Loucy (cell line): Measurements from ENCODE around the gene TACR1.

Source experiments
- H2AFZ ChIP-seq: fragments of 200-600 bp; sonication (generic); 2 replicates; pipeline ENCODE4 v1.6.0; 2016; ENCODE audit warnings: antibody characterized with exemption, mild to moderate bottlenecking, low read length, moderate library complexity
- H3F3A ChIP-seq: fragments of 200-600 bp; 2 replicates; pipeline ENCODE4 v1.6.0; 2016; ENCODE audit warnings: antibody characterized with exemption, low read depth, mild to moderate bottlenecking
- H3K27me3 ChIP-seq: fragments of 200-600 bp; sonication (generic); 2 replicates; pipeline ENCODE4 v1.6.1; 2014; ENCODE audit warnings: low read length, mild to moderate bottlenecking; ENCODE audit not compliant: insufficient read depth, poor library complexity, severe bottlenecking
- H3K36me3 ChIP-seq: fragments of 200-600 bp; sonication (generic); 2 replicates; pipeline ENCODE4 v1.6.1; 2016; ENCODE audit warnings: low read length; ENCODE audit not compliant: insufficient read depth
- H3K4me1 ChIP-seq: fragments of 200-600 bp; sonication (generic); 2 replicates; pipeline ENCODE4 v1.5.1; 2014; ENCODE audit warnings: low read length, mild to moderate bottlenecking; ENCODE audit not compliant: insufficient read depth, poor library complexity, severe bottlenecking
- H3K4me2 ChIP-seq: fragments of 200-600 bp; sonication (generic); 2 replicates; pipeline ENCODE4 v1.6.0; 2014; ENCODE audit warnings: antibody characterized with exemption, low read length, low read depth, mild to moderate bottlenecking; ENCODE audit not compliant: poor library complexity, severe bottlenecking
- H3K4me3 ChIP-seq: fragments of 200-600 bp; sonication (generic); 2 replicates; pipeline ENCODE4 v1.5.1; 2014; ENCODE audit warnings: low read length, mild to moderate bottlenecking, mixed read lengths; ENCODE audit not compliant: poor library complexity, severe bottlenecking
- H3K79me2 ChIP-seq: fragments of 200-600 bp; sonication (generic); 2 replicates; pipeline ENCODE4 v1.6.1; 2014; ENCODE audit warnings: low read length; ENCODE audit not compliant: insufficient read depth
- H3K9ac ChIP-seq: fragments of 200-600 bp; sonication (generic); 2 replicates; pipeline ENCODE4 v1.6.0; 2014; ENCODE audit warnings: mild to moderate bottlenecking, low read depth, low read length, moderate library complexity; ENCODE audit not compliant: poor library complexity, severe bottlenecking
- H3K9me2 ChIP-seq: fragments of 200-600 bp; sonication (generic); replicated peaks from 2 replicates; pipeline ENCODE4 v1.6.1; 2016; ENCODE audit warnings: low read depth, low read length, mixed read lengths
- H3K9me3 ChIP-seq: fragments of 200-600 bp; sonication (generic); 2 replicates; pipeline ENCODE4 v1.6.1; 2014; ENCODE audit warnings: mild to moderate bottlenecking, antibody characterized with exemption, low read length, low read depth; ENCODE audit not compliant: insufficient read depth
- H4K20me1 ChIP-seq: fragments of 200-600 bp; sonication (generic); 2 replicates; pipeline ENCODE4 v1.6.0; 2014; ENCODE audit warnings: antibody characterized with exemption, low read length, mild to moderate bottlenecking; ENCODE audit not compliant: insufficient read depth, poor library complexity, severe bottlenecking
- EZH2phosphoT487 ChIP-seq: fragments of 200-600 bp; IDR thresholded peaks from 2 replicates; pipeline ENCODE4 v1.6.1; 2018; ENCODE audit warnings: antibody characterized with exemption, mild to moderate bottlenecking, moderate library complexity, borderline replicate concordance
- TF ChIP-seq, protein P1 (sequence below): fragments of 200-600 bp; sonication (generic); conservative IDR thresholded peaks from 2 replicates; pipeline ENCODE4 v1.5.1; 2014; ENCODE audit warnings: mild to moderate bottlenecking, antibody characterized with exemption, low read length

Gene TACR1

GRCh38 chr2:75241696-75242095 lies 42.4 kb upstream of the TACR1 start:
- no peaks in the 10 kb centered on the region for H3K79me2 ChIP-seq
- H3K9ac ChIP-seq = no peak overlapping the region
- H3K4me2 ChIP-seq = no peak overlapping the region
- no peaks in the 10 kb centered on the region for H3K9me3 ChIP-seq
- no peaks in the 10 kb centered on the region for H4K20me1 ChIP-seq
- no peaks in the 10 kb centered on the region for H3K27me3 ChIP-seq
- no peaks in the 10 kb centered on the region for H3F3A ChIP-seq
- no peaks in the 10 kb centered on the region for H3K36me3 ChIP-seq
- TF ChIP-seq EZH2phosphoT487 = no peak
- TF ChIP-seq, protein P1, sequence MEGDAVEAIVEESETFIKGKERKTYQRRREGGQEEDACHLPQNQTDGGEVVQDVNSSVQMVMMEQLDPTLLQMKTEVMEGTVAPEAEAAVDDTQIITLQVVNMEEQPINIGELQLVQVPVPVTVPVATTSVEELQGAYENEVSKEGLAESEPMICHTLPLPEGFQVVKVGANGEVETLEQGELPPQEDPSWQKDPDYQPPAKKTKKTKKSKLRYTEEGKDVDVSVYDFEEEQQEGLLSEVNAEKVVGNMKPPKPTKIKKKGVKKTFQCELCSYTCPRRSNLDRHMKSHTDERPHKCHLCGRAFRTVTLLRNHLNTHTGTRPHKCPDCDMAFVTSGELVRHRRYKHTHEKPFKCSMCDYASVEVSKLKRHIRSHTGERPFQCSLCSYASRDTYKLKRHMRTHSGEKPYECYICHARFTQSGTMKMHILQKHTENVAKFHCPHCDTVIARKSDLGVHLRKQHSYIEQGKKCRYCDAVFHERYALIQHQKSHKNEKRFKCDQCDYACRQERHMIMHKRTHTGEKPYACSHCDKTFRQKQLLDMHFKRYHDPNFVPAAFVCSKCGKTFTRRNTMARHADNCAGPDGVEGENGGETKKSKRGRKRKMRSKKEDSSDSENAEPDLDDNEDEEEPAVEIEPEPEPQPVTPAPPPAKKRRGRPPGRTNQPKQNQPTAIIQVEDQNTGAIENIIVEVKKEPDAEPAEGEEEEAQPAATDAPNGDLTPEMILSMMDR = peak; percentile 78
- H3K9me2 ChIP-seq = no peaks in the 10 kb centered on the region
- H2AFZ ChIP-seq = no peak overlapping the region
- no peak overlapping the region for H3K4me3 ChIP-seq
- no peaks in the 10 kb centered on the region for H3K4me1 ChIP-seq

DNA sequence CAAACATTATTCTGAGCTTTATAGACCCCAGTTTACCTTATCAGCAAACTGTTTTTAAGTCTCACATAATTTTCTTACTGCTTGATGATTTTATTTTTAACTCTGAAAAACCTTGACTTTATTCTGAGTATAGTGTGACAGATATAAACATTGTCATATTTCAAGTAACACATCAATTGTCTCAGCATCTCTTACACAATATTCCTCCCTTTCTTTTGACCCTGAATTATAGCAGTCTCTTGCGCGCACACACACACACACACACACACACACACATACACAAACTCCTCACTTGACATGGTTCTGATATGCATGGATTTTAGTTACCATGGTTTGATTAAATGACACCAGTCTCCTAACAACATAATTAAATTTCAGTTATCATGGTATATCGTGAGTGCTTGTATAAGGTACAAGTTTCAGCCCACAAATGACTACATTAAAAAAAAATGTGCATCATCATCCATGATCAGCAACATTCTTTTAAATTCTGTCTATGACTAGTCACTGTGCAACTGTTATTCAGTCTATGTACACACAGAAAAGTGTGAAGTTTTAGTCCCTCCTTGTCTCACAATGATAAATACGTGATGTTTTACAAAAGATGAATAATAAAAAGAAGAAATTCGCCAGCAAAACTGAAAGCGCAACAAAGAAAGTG lies 39.5 kb upstream of the TACR1 start:
- Histone ChIP-seq H3K36me3 (no peaks in the 10 kb centered on the region), H3K9ac (no peak overlapping the region), H3K4me3 (no peak overlapping the region), H2AFZ (no peak overlapping the region), H3K9me2 (no peaks in the 10 kb centered on the region), H3K4me2 (no peak overlapping the region), H3K9me3 (no peaks in the 10 kb centered on the region), H3F3A (no peaks in the 10 kb centered on the region), H4K20me1 (no peaks in the 10 kb centered on the region), H3K27me3 (no peaks in the 10 kb centered on the region), H3K4me1 (no peaks in the 10 kb centered on the region), H3K79me2 (no peaks in the 10 kb centered on the region)
- TF ChIP-seq, protein P1 = no peak
- TF ChIP-seq EZH2phosphoT487 = no peak

GRCh38 chr2:75237296-75237695 lies 38.0 kb upstream of the TACR1 start:
- Histone ChIP-seq H3K4me2 (no peak overlapping the region), H3K27me3 (no peaks in the 10 kb centered on the region), H3K79me2 (no peaks in the 10 kb centered on the region), H3K9me3 (no peaks in the 10 kb centered on the region), H3K36me3 (no peaks in the 10 kb centered on the region), H3K4me1 (no peaks in the 10 kb centered on the region), H3K9ac (no peak overlapping the region), H3K4me3 (no peak overlapping the region), H2AFZ (no peak overlapping the region), H4K20me1 (no peaks in the 10 kb centered on the region), H3F3A (no peaks in the 10 kb centered on the region), H3K9me2 (no peaks in the 10 kb centered on the region)
- TF ChIP-seq, protein P1 = no peak
- no peak for TF ChIP-seq EZH2phosphoT487
